B cell (primary cell): ENCODE results near the gene MED25.

Experiments used
- EZH2 ChIP-seq: IDR thresholded peaks from 2 replicates; pipeline ENCODE4 v1.6.1; 2012; ENCODE audit warnings: borderline replicate concordance, low read depth, mild to moderate bottlenecking, moderate library complexity, low read length; ENCODE audit not compliant: insufficient read depth, poor library complexity, severe bottlenecking
- TF ChIP-seq, protein P1 (sequence below): fragments of 200-600 bp; IDR thresholded peaks from one replicate; pipeline ENCODE4 v1.8.0; 2022; ENCODE audit warnings: antibody characterized with exemption, mild to moderate bottlenecking

DNA sequence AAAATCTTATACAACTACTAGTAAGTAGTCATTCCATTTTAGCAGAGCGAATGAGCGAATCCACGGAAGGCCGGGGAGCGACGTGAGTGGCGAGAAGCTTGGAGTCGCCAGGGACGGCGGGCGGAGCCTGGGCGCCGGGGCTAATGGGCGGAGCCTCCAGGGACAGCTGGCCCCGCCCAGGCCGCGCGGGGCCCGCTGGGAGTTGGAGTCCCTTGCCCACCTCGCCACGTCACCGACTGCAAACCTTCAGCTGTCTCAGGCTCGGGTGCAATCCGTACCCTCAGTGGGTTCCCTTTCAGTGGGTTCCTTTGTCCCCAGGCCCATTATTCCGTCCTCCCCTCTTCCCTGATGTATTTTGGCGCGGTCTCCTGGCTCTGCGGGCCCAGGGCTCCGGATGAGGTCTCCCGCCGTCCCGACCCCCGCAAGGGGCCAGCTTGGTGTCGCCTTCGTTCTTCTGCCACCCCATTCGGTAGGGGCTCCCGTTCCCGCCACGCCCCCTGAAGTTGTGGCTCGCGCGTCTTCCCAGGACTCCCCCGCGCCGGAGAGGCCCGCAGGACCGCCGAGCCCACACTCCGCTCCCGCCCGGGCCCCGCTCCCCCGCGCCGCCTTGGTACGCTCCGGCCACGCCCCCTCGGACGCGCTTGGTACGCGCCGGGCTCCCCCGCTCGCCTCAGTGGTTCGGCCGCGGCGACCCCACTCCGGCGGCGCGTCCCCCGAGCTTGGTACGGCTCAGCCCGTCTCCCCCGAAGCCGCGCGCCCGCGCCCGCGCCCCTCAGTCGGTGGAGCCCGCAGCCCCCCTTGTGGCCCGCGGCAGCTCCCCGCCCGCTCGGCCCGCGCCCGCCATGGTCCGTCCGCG, 32.6 kb downstream of the MED25 start, which contains the start of gene PTOV1:
- TF ChIP-seq, protein P1, sequence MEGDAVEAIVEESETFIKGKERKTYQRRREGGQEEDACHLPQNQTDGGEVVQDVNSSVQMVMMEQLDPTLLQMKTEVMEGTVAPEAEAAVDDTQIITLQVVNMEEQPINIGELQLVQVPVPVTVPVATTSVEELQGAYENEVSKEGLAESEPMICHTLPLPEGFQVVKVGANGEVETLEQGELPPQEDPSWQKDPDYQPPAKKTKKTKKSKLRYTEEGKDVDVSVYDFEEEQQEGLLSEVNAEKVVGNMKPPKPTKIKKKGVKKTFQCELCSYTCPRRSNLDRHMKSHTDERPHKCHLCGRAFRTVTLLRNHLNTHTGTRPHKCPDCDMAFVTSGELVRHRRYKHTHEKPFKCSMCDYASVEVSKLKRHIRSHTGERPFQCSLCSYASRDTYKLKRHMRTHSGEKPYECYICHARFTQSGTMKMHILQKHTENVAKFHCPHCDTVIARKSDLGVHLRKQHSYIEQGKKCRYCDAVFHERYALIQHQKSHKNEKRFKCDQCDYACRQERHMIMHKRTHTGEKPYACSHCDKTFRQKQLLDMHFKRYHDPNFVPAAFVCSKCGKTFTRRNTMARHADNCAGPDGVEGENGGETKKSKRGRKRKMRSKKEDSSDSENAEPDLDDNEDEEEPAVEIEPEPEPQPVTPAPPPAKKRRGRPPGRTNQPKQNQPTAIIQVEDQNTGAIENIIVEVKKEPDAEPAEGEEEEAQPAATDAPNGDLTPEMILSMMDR, result no peak
- no peak for TF ChIP-seq EZH2
